ENCODE data around the gene RPP30. TPM values are rescaled to one million over a fixed set of nuclear protein-coding genes. Genes with fewer than 3 reads are reported as not detected.

The RPP30 gene
- polyA plus RNA-seq, 3 donors = 24.9 to 42.9 (median 40.3) TPM

DNA sequence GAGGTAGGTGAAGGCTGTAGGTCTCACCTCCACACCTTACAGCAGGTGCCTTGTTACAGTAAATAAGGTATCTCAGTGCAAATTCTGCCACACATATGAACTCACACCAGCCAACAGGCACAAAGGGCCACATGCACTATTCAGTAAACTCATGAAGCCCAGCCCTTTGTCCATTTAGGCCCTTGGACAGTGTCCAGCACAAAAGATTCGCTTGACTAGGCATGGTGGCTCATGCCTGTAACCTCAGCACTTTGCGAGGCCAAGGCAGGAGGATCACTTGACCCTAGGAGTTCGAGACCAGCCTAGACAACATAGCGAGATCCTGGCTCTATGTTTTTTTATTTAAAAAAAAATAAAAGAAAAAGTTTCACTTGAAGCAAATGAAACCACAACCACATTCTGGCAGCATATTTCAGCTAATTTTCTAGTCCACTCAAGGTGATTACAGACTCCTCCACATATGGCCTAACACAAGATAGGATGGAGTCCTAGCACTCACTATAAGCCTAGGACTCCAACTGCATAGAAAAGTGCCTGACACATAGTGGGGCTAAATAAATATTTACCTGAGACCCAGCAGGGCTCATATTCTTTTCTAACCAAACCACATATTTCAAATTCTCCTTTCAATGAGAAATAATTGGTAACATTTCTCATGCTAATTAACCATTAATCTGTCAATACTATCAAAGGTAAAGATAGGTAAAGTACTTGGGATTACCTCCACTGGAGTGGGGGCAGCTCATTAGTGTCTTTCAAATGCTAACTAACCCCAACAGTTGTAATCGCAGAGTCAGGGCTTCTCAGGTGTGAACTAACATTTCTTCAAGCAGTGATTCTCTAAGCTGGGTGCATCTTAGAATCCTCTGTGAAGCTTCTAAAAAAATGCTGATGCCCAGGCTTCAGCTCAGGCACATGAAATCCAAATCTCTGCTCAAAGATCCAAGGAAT, 53.6 kb downstream of the RPP30 start:
- TF ChIP-seq, protein P1, sequence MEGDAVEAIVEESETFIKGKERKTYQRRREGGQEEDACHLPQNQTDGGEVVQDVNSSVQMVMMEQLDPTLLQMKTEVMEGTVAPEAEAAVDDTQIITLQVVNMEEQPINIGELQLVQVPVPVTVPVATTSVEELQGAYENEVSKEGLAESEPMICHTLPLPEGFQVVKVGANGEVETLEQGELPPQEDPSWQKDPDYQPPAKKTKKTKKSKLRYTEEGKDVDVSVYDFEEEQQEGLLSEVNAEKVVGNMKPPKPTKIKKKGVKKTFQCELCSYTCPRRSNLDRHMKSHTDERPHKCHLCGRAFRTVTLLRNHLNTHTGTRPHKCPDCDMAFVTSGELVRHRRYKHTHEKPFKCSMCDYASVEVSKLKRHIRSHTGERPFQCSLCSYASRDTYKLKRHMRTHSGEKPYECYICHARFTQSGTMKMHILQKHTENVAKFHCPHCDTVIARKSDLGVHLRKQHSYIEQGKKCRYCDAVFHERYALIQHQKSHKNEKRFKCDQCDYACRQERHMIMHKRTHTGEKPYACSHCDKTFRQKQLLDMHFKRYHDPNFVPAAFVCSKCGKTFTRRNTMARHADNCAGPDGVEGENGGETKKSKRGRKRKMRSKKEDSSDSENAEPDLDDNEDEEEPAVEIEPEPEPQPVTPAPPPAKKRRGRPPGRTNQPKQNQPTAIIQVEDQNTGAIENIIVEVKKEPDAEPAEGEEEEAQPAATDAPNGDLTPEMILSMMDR (IDR thresholded peaks at IDR 0.05) = no peak
- Histone ChIP-seq H3K4me1 (ENCODE audit: control insufficient read depth in 1 of 2, insufficient read depth in 2 of 2, low read length in 2 of 2) (no peaks in the 10 kb centered on the region), H3K27me3 (ENCODE audit: control insufficient read depth in 2 of 2, insufficient read depth in 2 of 2, low read length in 2 of 2) (no peaks in the 10 kb centered on the region), H3K4me2 (replicated peaks; ENCODE audit: extremely low read depth, low read length, poor library complexity, severe bottlenecking) (no peak overlapping the region), H3K4me3 (replicated peaks in 1 of 3; ENCODE audit: low read depth in 2 of 3, low read length in 3 of 3) (no peak overlapping the region), H3K79me2 (ENCODE audit: insufficient read depth, low read length) (no peaks in the 10 kb centered on the region), H2AFZ (ENCODE audit: insufficient read depth, low read depth, low read length, poor library complexity, severe bottlenecking) (no peak overlapping the region), H4K20me1 (ENCODE audit: insufficient read depth, low read length) (no peaks in the 10 kb centered on the region), H3K36me3 (replicated peaks in 1 of 2; ENCODE audit: control insufficient read depth in 1 of 2, insufficient read depth in 2 of 2, low read length in 2 of 2) (no peaks in the 10 kb centered on the region), H3K27ac (ENCODE audit: low read depth in 1 of 2, low read length in 2 of 2) (no peak overlapping the region), H3K9me3 (replicated peaks in 1 of 2; ENCODE audit: control insufficient read depth in 1 of 2, insufficient read depth in 1 of 2, low read length in 2 of 2) (no peaks in the 10 kb centered on the region), H3K9ac (ENCODE audit: insufficient read depth, low read length, poor library complexity, severe bottlenecking) (no peak overlapping the region)
- H3K4me1 Mint-ChIP-seq = peaks cover 2% of the 10 kb centered on the region
- H3K27me3 Mint-ChIP-seq (ENCODE audit: low read depth in 3 of 3) = peaks cover 1 to 9% (median 4%) of the 10 kb centered on the region in 3 donors
- 91% methylated on average over 1 of the region's 5 CpGs for WGBS (ENCODE audit: insufficient coverage)
- H3K36me3 Mint-ChIP-seq = no peaks in the 10 kb centered on the region
- DNase-seq = no peak
- H3K9me3 Mint-ChIP-seq = peaks cover 0 to 2% (median 0%) of the 10 kb centered on the region in 7 donors
- intact Hi-C loops (cut with micrococcal nuclease) = no loop called here
- no peak overlapping the region for H3K27ac Mint-ChIP-seq
- no peak overlapping the region for H3K4me3 Mint-ChIP-seq

- no peaks in the 10 kb centered on the region for H3K36me3 Mint-ChIP-seq
- H3K4me1 ChIP-seq (ENCODE audit: control insufficient read depth in 1 of 2, insufficient read depth in 2 of 2, low read length in 2 of 2) = no peaks in the 10 kb centered on the region
- no peaks in the 10 kb centered on the region for H4K20me1 ChIP-seq (ENCODE audit: insufficient read depth, low read length)
- no peak overlapping the region for H2AFZ ChIP-seq (ENCODE audit: insufficient read depth, low read depth, low read length, poor library complexity, severe bottlenecking)
- no peaks in the 10 kb centered on the region for H3K36me3 ChIP-seq (replicated peaks in 1 of 2; ENCODE audit: control insufficient read depth in 1 of 2, insufficient read depth in 2 of 2, low read length in 2 of 2)
- no peak overlapping the region for H3K4me3 ChIP-seq (replicated peaks in 1 of 3; ENCODE audit: low read depth in 2 of 3, low read length in 3 of 3)
- H3K9me3 ChIP-seq (replicated peaks in 1 of 2; ENCODE audit: control insufficient read depth in 1 of 2, insufficient read depth in 1 of 2, low read length in 2 of 2) = no peaks in the 10 kb centered on the region
- no peaks in the 10 kb centered on the region for H3K79me2 ChIP-seq (ENCODE audit: insufficient read depth, low read length)
- H3K27ac ChIP-seq (ENCODE audit: low read depth in 1 of 2, low read length in 2 of 2) = no peak overlapping the region
- peaks cover 0 to 8% (median 5%) of the 10 kb centered on the region in 3 donors for H3K27me3 Mint-ChIP-seq (ENCODE audit: low read depth in 3 of 3)
- H3K4me1 Mint-ChIP-seq = no peaks in the 10 kb centered on the region
- no peak overlapping the region for H3K9ac ChIP-seq (ENCODE audit: insufficient read depth, low read length, poor library complexity, severe bottlenecking)
- intact Hi-C loops (cut with micrococcal nuclease) = no loop called here
- peaks cover 0 to 2% (median 0%) of the 10 kb centered on the region in 7 donors for H3K9me3 Mint-ChIP-seq
- WGBS (ENCODE audit: insufficient coverage) = no CpG with 5 or more reads among the region's 2 CpGs
- no peak overlapping the region for H3K4me3 Mint-ChIP-seq
- TF ChIP-seq, protein P1 (IDR thresholded peaks at IDR 0.05) = no peak
- no peak for DNase-seq
- no peaks in the 10 kb centered on the region for H3K27me3 ChIP-seq (ENCODE audit: control insufficient read depth in 2 of 2, insufficient read depth in 2 of 2, low read length in 2 of 2)
- no peak overlapping the region for H3K27ac Mint-ChIP-seq
- no peak overlapping the region for H3K4me2 ChIP-seq (replicated peaks; ENCODE audit: extremely low read depth, low read length, poor library complexity, severe bottlenecking)
These were observed 55.5 kb downstream of the RPP30 start for GRCh38 chr10:90927293-90927692.

Data from CD14-positive monocyte (primary cell).